ENCODE results near the gene NXPH1.

NXPH1 gene

DNA sequence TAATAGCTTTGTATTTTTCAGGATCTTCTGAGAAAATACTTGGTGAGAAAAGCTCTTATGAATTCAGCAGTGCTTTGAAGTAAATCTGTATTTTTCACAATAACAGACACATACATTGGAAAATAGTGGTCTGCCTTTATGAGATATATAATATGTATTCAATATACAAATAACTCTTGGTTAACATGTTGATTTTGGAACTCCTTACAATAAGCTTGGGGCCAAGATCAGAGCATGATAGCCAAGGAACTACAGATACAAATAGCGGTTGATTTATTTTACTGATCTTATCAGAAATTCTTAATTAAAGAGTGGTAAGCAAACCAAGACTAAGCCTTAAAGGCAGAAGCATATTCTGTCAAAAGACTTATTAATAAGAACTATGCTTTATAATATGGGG lies 24.5 kb upstream of the NXPH1 start:
- no peaks in the 10 kb centered on the region for H3K4me1 ChIP-seq (ENCODE audit: insufficient read depth, low read length, severe bottlenecking)
- H3K27ac ChIP-seq (ENCODE audit: low read depth, low read length, poor library complexity, severe bottlenecking) = no peak overlapping the region
- no peaks in the 10 kb centered on the region for H3K36me3 ChIP-seq (ENCODE audit: insufficient read depth, low read length)
- H3F3A ChIP-seq (ENCODE audit: insufficient read depth, low read length) = no peaks in the 10 kb centered on the region
- H3K79me2 ChIP-seq (ENCODE audit: insufficient read depth, low read length) = no peaks in the 10 kb centered on the region
- H3K27me3 ChIP-seq (ENCODE audit: insufficient read depth, low read length) = no peaks in the 10 kb centered on the region
- H4K20me1 ChIP-seq (ENCODE audit: insufficient read depth, low read length) = no peaks in the 10 kb centered on the region
- no peaks in the 10 kb centered on the region for H3K9me3 ChIP-seq (ENCODE audit: low read length)
- H3K4me3 ChIP-seq (ENCODE audit: low read depth, low read length, poor library complexity, severe bottlenecking) = no peak overlapping the region
- H2AFZ ChIP-seq (ENCODE audit: low read length) = no peak overlapping the region
- H3K4me2 ChIP-seq (ENCODE audit: low read length) = no peak overlapping the region
- H3K9me2 ChIP-seq (ENCODE audit: low read depth, low read length) = no peaks in the 10 kb centered on the region
- H3K9ac ChIP-seq (ENCODE audit: low read length) = no peak overlapping the region
- TF ChIP-seq, protein P1, sequence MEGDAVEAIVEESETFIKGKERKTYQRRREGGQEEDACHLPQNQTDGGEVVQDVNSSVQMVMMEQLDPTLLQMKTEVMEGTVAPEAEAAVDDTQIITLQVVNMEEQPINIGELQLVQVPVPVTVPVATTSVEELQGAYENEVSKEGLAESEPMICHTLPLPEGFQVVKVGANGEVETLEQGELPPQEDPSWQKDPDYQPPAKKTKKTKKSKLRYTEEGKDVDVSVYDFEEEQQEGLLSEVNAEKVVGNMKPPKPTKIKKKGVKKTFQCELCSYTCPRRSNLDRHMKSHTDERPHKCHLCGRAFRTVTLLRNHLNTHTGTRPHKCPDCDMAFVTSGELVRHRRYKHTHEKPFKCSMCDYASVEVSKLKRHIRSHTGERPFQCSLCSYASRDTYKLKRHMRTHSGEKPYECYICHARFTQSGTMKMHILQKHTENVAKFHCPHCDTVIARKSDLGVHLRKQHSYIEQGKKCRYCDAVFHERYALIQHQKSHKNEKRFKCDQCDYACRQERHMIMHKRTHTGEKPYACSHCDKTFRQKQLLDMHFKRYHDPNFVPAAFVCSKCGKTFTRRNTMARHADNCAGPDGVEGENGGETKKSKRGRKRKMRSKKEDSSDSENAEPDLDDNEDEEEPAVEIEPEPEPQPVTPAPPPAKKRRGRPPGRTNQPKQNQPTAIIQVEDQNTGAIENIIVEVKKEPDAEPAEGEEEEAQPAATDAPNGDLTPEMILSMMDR (IDR thresholded peaks at IDR 0.05; ENCODE audit: low read length) = no peak
- TF ChIP-seq EZH2 (IDR thresholded peaks at IDR 0.05; ENCODE audit: borderline replicate concordance, low read length) = no peak

- TF ChIP-seq EZH2 (IDR thresholded peaks at IDR 0.05; ENCODE audit: borderline replicate concordance, low read length) = no peak
- TF ChIP-seq, protein P1 (IDR thresholded peaks at IDR 0.05; ENCODE audit: low read length) = no peak
- no peaks in the 10 kb centered on the region for H3K9me2 ChIP-seq (ENCODE audit: low read depth, low read length)
- no peak overlapping the region for H3K9ac ChIP-seq (ENCODE audit: low read length)
- no peaks in the 10 kb centered on the region for H3K4me1 ChIP-seq (ENCODE audit: insufficient read depth, low read length, severe bottlenecking)
- no peaks in the 10 kb centered on the region for H3K36me3 ChIP-seq (ENCODE audit: insufficient read depth, low read length)
- no peaks in the 10 kb centered on the region for H3K27me3 ChIP-seq (ENCODE audit: insufficient read depth, low read length)
- H2AFZ ChIP-seq (ENCODE audit: low read length) = no peak overlapping the region
- no peak overlapping the region for H3K27ac ChIP-seq (ENCODE audit: low read depth, low read length, poor library complexity, severe bottlenecking)
- no peaks in the 10 kb centered on the region for H3K9me3 ChIP-seq (ENCODE audit: low read length)
- no peaks in the 10 kb centered on the region for H4K20me1 ChIP-seq (ENCODE audit: insufficient read depth, low read length)
- H3K4me3 ChIP-seq (ENCODE audit: low read depth, low read length, poor library complexity, severe bottlenecking) = no peak overlapping the region
- no peaks in the 10 kb centered on the region for H3K79me2 ChIP-seq (ENCODE audit: insufficient read depth, low read length)
- no peak overlapping the region for H3K4me2 ChIP-seq (ENCODE audit: low read length)
- no peaks in the 10 kb centered on the region for H3F3A ChIP-seq (ENCODE audit: insufficient read depth, low read length)
These were observed 22.3 kb upstream of the NXPH1 start for GRCh38 chr7:8411103-8411502.

GRCh38 chr7:8413600-8413999 lies 19.8 kb upstream of the NXPH1 start:
- Histone ChIP-seq H3K9ac (ENCODE audit: low read length) (no peak overlapping the region), H3K27ac (ENCODE audit: low read depth, low read length, poor library complexity, severe bottlenecking) (no peak overlapping the region), H2AFZ (ENCODE audit: low read length) (no peak overlapping the region), H3K4me2 (ENCODE audit: low read length) (no peak overlapping the region), H3K27me3 (ENCODE audit: insufficient read depth, low read length) (no peaks in the 10 kb centered on the region), H3K79me2 (ENCODE audit: insufficient read depth, low read length) (no peaks in the 10 kb centered on the region), H3K9me3 (ENCODE audit: low read length) (no peaks in the 10 kb centered on the region), H3K9me2 (ENCODE audit: low read depth, low read length) (no peaks in the 10 kb centered on the region), H3K4me3 (ENCODE audit: low read depth, low read length, poor library complexity, severe bottlenecking) (no peak overlapping the region), H4K20me1 (ENCODE audit: insufficient read depth, low read length) (no peaks in the 10 kb centered on the region), H3F3A (ENCODE audit: insufficient read depth, low read length) (no peaks in the 10 kb centered on the region), H3K36me3 (ENCODE audit: insufficient read depth, low read length) (no peaks in the 10 kb centered on the region), H3K4me1 (ENCODE audit: insufficient read depth, low read length, severe bottlenecking) (no peaks in the 10 kb centered on the region)
- TF ChIP-seq, protein P1 (IDR thresholded peaks at IDR 0.05; ENCODE audit: low read length) = no peak
- no peak for TF ChIP-seq EZH2 (IDR thresholded peaks at IDR 0.05; ENCODE audit: borderline replicate concordance, low read length)

All from OCI-LY1 (cell line).